Measurements from ENCODE around the gene CRB1. TPM values are rescaled to one million over a fixed set of nuclear protein-coding genes. Genes with fewer than 3 reads are reported as not detected.
A peak's percentile ranks its signal among the peaks of the same experiment; 100 is the strongest.

CRB1 gene
- total and polyA plus RNA-seq, 9 of the 15 experiments (the other 6 are each of a cell fraction or from before 2014, with no cell fraction given): 0.04 to 0.10 TPM; not detected in 7

DNA sequence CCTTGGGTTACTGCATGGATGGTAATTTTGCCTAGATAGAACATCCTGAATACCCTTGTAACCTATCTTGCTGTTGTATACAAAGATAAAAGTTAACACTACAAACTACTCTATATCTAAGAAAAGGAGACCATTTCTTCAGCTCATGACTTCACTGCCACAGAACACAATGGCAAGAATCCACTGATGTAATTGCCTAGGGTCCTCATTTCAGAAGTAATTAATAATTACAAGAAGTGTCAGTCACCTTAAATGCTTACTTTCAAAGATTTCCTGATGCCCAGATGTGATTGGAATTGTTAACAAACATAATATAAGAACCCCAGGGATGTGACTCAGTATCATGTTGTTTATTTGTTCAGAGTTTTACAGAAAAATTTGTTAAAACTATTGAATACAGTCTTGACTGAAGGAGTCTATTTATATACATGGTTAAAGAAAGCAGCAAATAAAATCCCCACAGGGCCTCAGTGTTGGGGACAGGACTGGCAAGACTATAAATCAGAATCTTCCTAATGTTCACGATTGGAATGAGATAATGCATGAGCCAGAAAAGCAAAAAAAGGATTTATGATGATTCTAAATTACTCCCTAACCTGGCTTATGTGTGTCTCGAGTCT, 83.9 kb downstream of the CRB1 start:
- BruUV-seq (replicated peaks): no TSS peak
- intact Hi-C loops (cut with micrococcal nuclease) (loop anchor here (10.0 kb wide), 1 partner anchor 1037 kb away; no protein-coding TSS in a partner anchor), in situ Hi-C loops (cut with MboI) (loop anchor here (10.0 to 25.0 kb wide), 2 partner anchors 167 to 615 kb away; no protein-coding TSS in a partner anchor)
- POLR2A ChIA-PET: no interaction called here
- Histone ChIP-seq H2AFZ (ENCODE audit: low read depth, low read length) (peak overlapping the region; percentile 29; the same call in 1 of the 2 replicates), H3K9me1 (ENCODE audit: control insufficient read depth, insufficient read depth, low read length) (no peaks in the 10 kb centered on the region), H3K27ac (ENCODE audit: extremely low read depth, low read depth, low read length) (no peak overlapping the region), H3K9me3 (replicated peaks; ENCODE audit: control insufficient read depth, insufficient read depth, low read depth, low read length) (no peaks in the 10 kb centered on the region), H3K4me2 (ENCODE audit: insufficient read depth, low read length) (no peak overlapping the region), H3K36me3 (ENCODE audit: control insufficient read depth, insufficient read depth, low read length) (no peaks in the 10 kb centered on the region), H3K27me3 (ENCODE audit: control insufficient read depth in 2 of 2, insufficient read depth in 2 of 2, low read length in 2 of 2) (no peaks in the 10 kb centered on the region), H3K4me1 (replicated peaks in 1 of 2; ENCODE audit: control insufficient read depth in 2 of 2, insufficient read depth in 2 of 2, low read length in 2 of 2) (peaks cover 0 to 7% of the 10 kb centered on the region in 2 experiments; a peak in 1 of 5 replicates), H3K9ac (ENCODE audit: insufficient read depth in 1 of 2, low read depth in 2 of 2, low read length in 2 of 2) (no peak overlapping the region), H4K20me1 (replicated peaks; ENCODE audit: control insufficient read depth, insufficient read depth, low read length) (no peaks in the 10 kb centered on the region), H3K79me2 (ENCODE audit: control insufficient read depth, insufficient read depth, low read length) (no peaks in the 10 kb centered on the region), H3K4me3 (no peak overlapping the region)
- FAIRE-seq (no peak), ATAC-seq (no peak), DNase-seq (ENCODE audit: extremely low read depth in 1 of 4, low spot score in 3 of 4) (no peak)
- CTCF ChIA-PET (ENCODE audit: low intra/inter-chr PET ratio): no interaction called here
- WGBS (ENCODE audit: insufficient coverage, low coverage, missing lambda C conversion rate): 2% methylated on average over 2 of the region's 2 CpGs
- TF ChIP-seq, protein P1, sequence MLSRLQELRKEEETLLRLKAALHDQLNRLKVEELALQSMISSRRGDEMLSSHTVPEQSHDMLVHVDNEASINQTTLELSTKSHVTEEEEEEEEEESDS (CRISPR knock-in tag; IDR thresholded peaks at IDR 0.05): no peak
- no peak for TF ChIP-seq ZNF695 (CRISPR knock-in tag; IDR thresholded peaks at IDR 0.05)
- TF ChIP-seq, protein P2, sequence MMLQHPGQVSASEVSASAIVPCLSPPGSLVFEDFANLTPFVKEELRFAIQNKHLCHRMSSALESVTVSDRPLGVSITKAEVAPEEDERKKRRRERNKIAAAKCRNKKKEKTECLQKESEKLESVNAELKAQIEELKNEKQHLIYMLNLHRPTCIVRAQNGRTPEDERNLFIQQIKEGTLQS (IDR thresholded peaks at IDR 0.05): no peak
- TF ChIP-seq, protein P2 (CRISPR knock-in tag; conservative IDR thresholded peaks at IDR 0.05): no peak
- TF ChIP-seq SMARCB1 (IDR thresholded peaks at IDR 0.05; ENCODE audit: insufficient read length, low read depth): no peak
- TF ChIP-seq MCM3 (IDR thresholded peaks at IDR 0.05): no peak
- no peak for TF ChIP-seq KDM5B (IDR thresholded peaks at IDR 0.05; ENCODE audit: insufficient replicate concordance, low read depth, low read length)
- no peak for TF ChIP-seq FOXJ2 (tag; IDR thresholded peaks at IDR 0.05)
